ENCODE results near the gene NCKAP1.

The NCKAP1 gene

GRCh38 chr2:182866461-182867406 lies 171.5 kb downstream of the NCKAP1 start, which contains the start of gene FRZB:
Gene FRZB, minus strand, starts transcription at chr2:182866637. Its CDS starts 85 bp downstream, at chr2:182866552.
- DNase-seq: no peak

DNA sequence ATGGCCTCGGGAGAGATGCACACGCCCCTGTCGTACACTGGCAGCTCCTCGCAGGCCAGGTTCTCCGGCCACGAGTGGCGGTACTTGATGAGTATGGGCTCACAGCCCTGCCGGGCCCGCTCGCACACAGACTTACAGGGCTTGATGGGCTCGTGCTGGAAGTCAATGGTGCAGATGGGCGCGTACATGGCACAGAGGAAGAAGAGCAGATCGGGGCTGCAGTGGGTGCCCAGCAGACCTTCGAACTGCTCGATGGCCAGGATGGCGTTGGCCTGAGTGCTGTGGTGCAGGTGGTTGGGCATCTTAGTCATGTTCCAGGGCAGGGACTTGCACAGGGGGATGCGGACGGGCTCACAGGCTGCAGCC lies 172.2 kb downstream of the NCKAP1 start:
- DNase-seq: no peak

GRCh38 chr2:182864949-182865570 lies 173.2 kb downstream of the NCKAP1 start:
- no peak for DNase-seq

- DNase-seq: no peak
These were observed 174.6 kb downstream of the NCKAP1 start for GRCh38 chr2:182863642-182864041.

- DNase-seq: no peak
These were observed 176.2 kb downstream of the NCKAP1 start for GRCh38 chr2:182862091-182862490.

- no peak for DNase-seq
These were observed 177.4 kb downstream of the NCKAP1 start for GRCh38 chr2:182860858-182861257.
